NT2/D1 (cell line): Measurements from ENCODE around the gene TMBIM6.

ENCODE experiments used
- SUZ12 ChIP-seq: IDR thresholded peaks from 2 replicates; pipeline ENCODE4 v1.6.1; 2011; ENCODE audit not compliant: insufficient read length, insufficient read depth; ENCODE audit errors: extremely low read depth
- YY1 ChIP-seq: IDR thresholded peaks from 2 replicates; pipeline ENCODE4 v1.6.1; 2011; ENCODE audit not compliant: insufficient read length, insufficient read depth

- TF ChIP-seq YY1 (no peak), SUZ12 (no peak)
These were observed 66.7 kb downstream of the TMBIM6 start for GRCh38 chr12:49807991-49808580.
